Mesothelial cell of epicardium (in vitro differentiated cells): ENCODE measurements around the gene MORC2. TPM values are rescaled to one million over a fixed set of nuclear protein-coding genes. Genes with fewer than 3 reads are reported as not detected.

ENCODE experiments used
- DNase-seq, 2 experiments: peaks; one replicate each; pipeline ENCODE4 v3.0.0; 2021; ENCODE audit warnings: low spot score in 2 of 2; ENCODE audit not compliant: unreplicated experiment in 2 of 2
- H3K27ac Mint-ChIP-seq: 2 replicates; pipeline ENCODE4 v1.8.0; 2021; ENCODE audit warnings: mixed read lengths
- H3K27me3 Mint-ChIP-seq: 2 replicates; pipeline ENCODE4 v1.8.0; 2021; ENCODE audit warnings: low read depth, mixed read lengths
- H3K36me3 Mint-ChIP-seq: 2 replicates; pipeline ENCODE4 v1.8.0; 2021; ENCODE audit warnings: mixed read lengths
- H3K4me1 Mint-ChIP-seq: 2 replicates; pipeline ENCODE4 v1.8.0; 2021; ENCODE audit warnings: mixed read lengths
- H3K4me3 Mint-ChIP-seq: 2 replicates; pipeline ENCODE4 v1.8.0; 2021; ENCODE audit warnings: mild to moderate bottlenecking, moderate library complexity, mixed read lengths
- H3K9me3 Mint-ChIP-seq: 2 replicates; pipeline ENCODE4 v1.8.0; 2021; ENCODE audit warnings: mixed read lengths
- CTCF ChIP-seq: fragments of 200-600 bp; sonication (generic); IDR thresholded peaks from one replicate; pipeline ENCODE4 v1.5.0; 2021; ENCODE audit warnings: antibody characterized with exemption; ENCODE audit not compliant: unreplicated experiment
- total RNA-seq: library from RNA; stranded (reverse); gene quantifications from 3 replicates; pipeline ENCODE4 v1.2.1, GENCODE V29; 2021

MORC2 gene
- total RNA-seq, 1 donor from 2014 or later = 45.1 TPM

GRCh38 chr22:30948930-30949342 lies 19.6 kb downstream of the MORC2 start:
- no peak for DNase-seq
- no peaks in the 10 kb centered on the region for H3K4me1 Mint-ChIP-seq
- TF ChIP-seq CTCF = no peak
- no peak overlapping the region for H3K4me3 Mint-ChIP-seq
- H3K27me3 Mint-ChIP-seq = no peaks in the 10 kb centered on the region
- no peaks in the 10 kb centered on the region for H3K9me3 Mint-ChIP-seq
- H3K36me3 Mint-ChIP-seq = peaks cover 32% of the 10 kb centered on the region
- peak overlapping the region; percentile 5 for H3K27ac Mint-ChIP-seq

- DNase-seq = no peak
- Mint-ChIP-seq H3K4me3 (no peak overlapping the region), H3K27ac (no peak overlapping the region), H3K27me3 (no peaks in the 10 kb centered on the region), H3K9me3 (no peaks in the 10 kb centered on the region), H3K36me3 (peaks cover 33% of the 10 kb centered on the region), H3K4me1 (no peaks in the 10 kb centered on the region)
- TF ChIP-seq CTCF = no peak
These were observed 20.6 kb downstream of the MORC2 start for GRCh38 chr22:30947816-30948454.

GRCh38 chr22:30947173-30947815 lies 21.3 kb downstream of the MORC2 start:
- no peak overlapping the region for H3K27ac Mint-ChIP-seq
- H3K9me3 Mint-ChIP-seq = no peaks in the 10 kb centered on the region
- H3K4me3 Mint-ChIP-seq = no peak overlapping the region
- H3K27me3 Mint-ChIP-seq = no peaks in the 10 kb centered on the region
- DNase-seq = no peak
- H3K4me1 Mint-ChIP-seq = no peaks in the 10 kb centered on the region
- peaks cover 33% of the 10 kb centered on the region for H3K36me3 Mint-ChIP-seq
- no peak for TF ChIP-seq CTCF

- no peak overlapping the region for H3K27ac Mint-ChIP-seq
- no peak overlapping the region for H3K4me3 Mint-ChIP-seq
- no peaks in the 10 kb centered on the region for H3K4me1 Mint-ChIP-seq
- peaks cover 40% of the 10 kb centered on the region for H3K36me3 Mint-ChIP-seq
- no peak for TF ChIP-seq CTCF
- H3K9me3 Mint-ChIP-seq = no peaks in the 10 kb centered on the region
- no peaks in the 10 kb centered on the region for H3K27me3 Mint-ChIP-seq
- DNase-seq = no peak
These were observed 22.2 kb downstream of the MORC2 start for GRCh38 chr22:30946354-30946753.

GRCh38 chr22:30945653-30946052 lies 22.9 kb downstream of the MORC2 start:
- Mint-ChIP-seq H3K4me3 (no peak overlapping the region), H3K9me3 (no peaks in the 10 kb centered on the region), H3K27me3 (no peaks in the 10 kb centered on the region), H3K27ac (no peak overlapping the region), H3K36me3 (peaks cover 47% of the 10 kb centered on the region), H3K4me1 (no peaks in the 10 kb centered on the region)
- TF ChIP-seq CTCF = no peak
- no peak for DNase-seq
